IMR-90 (cell line): Measurements from ENCODE around the gene POU2F1. TPM values are rescaled to one million over a fixed set of nuclear protein-coding genes. Genes with fewer than 3 reads are reported as not detected.

Experiments
- ATAC-seq: fragments of 200-7000 bp; cut with Tn5 transposase; 2 replicates; pipeline ENCODE4 v1.9.1; 2020; ENCODE audit warnings: low read depth, mild to moderate bottlenecking, moderate library complexity
- BruUV-seq: library from RNA; stranded (reverse); fragments of 400-500 nt; replicated peaks from 2 replicates; lab custom pipeline; 2021; lab: Mats Ljungman, UMichigan
- CTCF ChIA-PET: fragments of 300-600 bp; formaldehyde crosslinking; extraction: SDS; loops from one replicate; lab custom pipeline; 2021; ENCODE audit warnings: antibody characterized with exemption; lab: Yijun Ruan, JAX
- POLR2A ChIA-PET: fragments of 300-600 bp; sonication (Branson Sonifier 250); formaldehyde crosslinking; loops from one replicate; lab custom pipeline; 2022; ENCODE audit warnings: antibody characterized with exemption; ENCODE audit not compliant: unreplicated experiment; lab: Charles Lee
- DNase-seq: peaks from one replicate; pipeline ENCODE4 v3.0.0; 2013
- H2AFZ ChIP-seq: replicated peaks from 2 replicates; pipeline ENCODE3; 2013; ENCODE audit warnings: low read length, mild to moderate bottlenecking; ENCODE audit not compliant: poor library complexity
- H2AK5ac ChIP-seq: 2 replicates; pipeline ENCODE4 v1.6.1; 2013; ENCODE audit warnings: low read depth, low read length, inconsistent platforms
- H2AK9ac ChIP-seq: replicated peaks from 2 replicates; pipeline ENCODE3; 2013; ENCODE audit warnings: mild to moderate bottlenecking, low read depth, low read length, moderate library complexity; ENCODE audit not compliant: poor library complexity
- H2BK120ac ChIP-seq: 2 replicates; pipeline ENCODE4 v1.6.1; 2013; ENCODE audit warnings: low read depth, low read length, inconsistent platforms
- H2BK15ac ChIP-seq: 3 replicates; pipeline ENCODE4 v1.6.1; 2013; ENCODE audit warnings: low read depth, low read length, inconsistent platforms
- H2BK20ac ChIP-seq: 2 replicates; pipeline ENCODE4 v1.6.1; 2013; ENCODE audit warnings: low read depth, mild to moderate bottlenecking, inconsistent platforms, low read length, moderate library complexity
- H2BK5ac ChIP-seq: 2 replicates; pipeline ENCODE4 v1.6.1; 2013; ENCODE audit warnings: mild to moderate bottlenecking, low read depth, low read length, inconsistent platforms; ENCODE audit not compliant: poor library complexity, severe bottlenecking
- H3K14ac ChIP-seq: replicated peaks from 2 replicates; pipeline ENCODE4 v1.6.1; 2013; ENCODE audit warnings: low read depth, low read length, inconsistent platforms
- H3K18ac ChIP-seq: 2 replicates; pipeline ENCODE4 v1.6.1; 2013; ENCODE audit warnings: low read depth, low read length, control low read depth
- H3K23ac ChIP-seq: 2 replicates; pipeline ENCODE4 v1.6.1; 2013; ENCODE audit warnings: low read depth, low read length, inconsistent platforms
- H3K27ac ChIP-seq: 2 replicates; pipeline ENCODE4 v1.5.1; 2013; ENCODE audit warnings: mild to moderate bottlenecking, control low read depth, low read length; ENCODE audit not compliant: insufficient read depth
- H3K27me3 ChIP-seq: 2 replicates; pipeline ENCODE4 v1.6.1; 2013; ENCODE audit warnings: low read length; ENCODE audit not compliant: control insufficient read depth, insufficient read depth
- H3K36me3 ChIP-seq: 2 replicates; pipeline ENCODE4 v1.6.1; 2013; ENCODE audit warnings: low read length, mixed read lengths; ENCODE audit not compliant: control insufficient read depth, insufficient read depth
- H3K4ac ChIP-seq: 2 replicates; pipeline ENCODE4 v1.6.1; 2013; ENCODE audit warnings: low read depth, low read length, inconsistent platforms
- H3K4me1 ChIP-seq: 2 replicates; pipeline ENCODE4 v1.6.1; 2013; ENCODE audit warnings: low read length, mixed read lengths; ENCODE audit not compliant: control insufficient read depth, insufficient read depth
- H3K4me2 ChIP-seq: 2 replicates; pipeline ENCODE4 v1.6.1; 2013; ENCODE audit warnings: low read depth, mild to moderate bottlenecking, control low read depth, low read length, moderate library complexity
- H3K4me3 ChIP-seq: 2 replicates; pipeline ENCODE4 v1.5.1; 2013; ENCODE audit warnings: low read depth, mild to moderate bottlenecking, control low read depth, low read length, moderate library complexity; ENCODE audit not compliant: insufficient read depth
- H3K56ac ChIP-seq: 2 replicates; pipeline ENCODE4 v1.6.1; 2013; ENCODE audit warnings: low read length, inconsistent platforms; ENCODE audit not compliant: insufficient read depth; ENCODE audit errors: extremely low read depth
- H3K79me1 ChIP-seq, 2 experiments: 2 replicates each; pipeline ENCODE4 v1.6.1; 2013; ENCODE audit warnings: low read length in 2 of 2, inconsistent platforms in 1 of 2, low read depth in 1 of 2
- H3K9ac ChIP-seq: 2 replicates; pipeline ENCODE4 v1.6.1; 2013; ENCODE audit warnings: low read depth, low read length, control low read depth
- H3K9me1 ChIP-seq: 2 replicates; pipeline ENCODE4 v1.6.1; 2013; ENCODE audit warnings: low read length, inconsistent platforms; ENCODE audit not compliant: insufficient read depth
- H3K9me3 ChIP-seq: 2 replicates; pipeline ENCODE4 v1.6.1; 2013; ENCODE audit warnings: low read length; ENCODE audit not compliant: control insufficient read depth, insufficient read depth
- H4K20me1 ChIP-seq: 2 replicates; pipeline ENCODE4 v1.6.1; 2013; ENCODE audit warnings: low read length, inconsistent platforms; ENCODE audit not compliant: insufficient read depth
- H4K5ac ChIP-seq: 2 replicates; pipeline ENCODE4 v1.6.1; 2013; ENCODE audit warnings: mild to moderate bottlenecking, low read depth, low read length, control low read depth
- H4K8ac ChIP-seq, 2 experiments: 2 replicates each; pipeline ENCODE4 v1.6.1; 2013; ENCODE audit warnings: low read depth in 2 of 2, low read length in 2 of 2, control low read depth in 1 of 2, inconsistent platforms in 1 of 2
- H4K91ac ChIP-seq: 2 replicates; pipeline ENCODE4 v1.6.1; 2013; ENCODE audit warnings: low read depth, low read length, inconsistent platforms; ENCODE audit not compliant: insufficient read depth
- POLR2A ChIP-seq: IDR thresholded peaks from 2 replicates; pipeline ENCODE4 v1.6.1; 2012; ENCODE audit warnings: mild to moderate bottlenecking, low read depth, low read length
- WGBS, 2 experiments: methylation state at CpG; one replicate each; pipeline versions ENCODE4 v1.1.5 to v1.1.7; 2013; ENCODE audit warnings: missing lambda C conversion rate in 2 of 2; ENCODE audit not compliant: insufficient read length in 1 of 2; ENCODE audit errors: extremely low coverage in 2 of 2; 5-methylcytosine and 5-hydroxymethylcytosine counted together
- dilution Hi-C: fragments of 300-500 bp; cut with HindIII; formaldehyde crosslinking; loops from one replicate; pipeline ENCODE4 v1.14.3; 2018; ENCODE audit warnings: low sequenced_read_pairs; ENCODE audit not compliant: unreplicated experiment
- in situ Hi-C: fragments of 300-500 bp; cut with MboI; formaldehyde crosslinking; loops from 3 replicates; pipeline ENCODE4 v1.14.3; 2019; ENCODE audit warnings: low sequenced_read_pairs, inconsistent platforms, mixed read lengths
- intact Hi-C: fragments of 100-400 bp; cut with micrococcal nuclease; formaldehyde crosslinking; loops from 2 replicates; pipeline ENCODE4 v1.10.0; 2022
- polyA plus RNA-seq, 3 experiments: library from polyadenylated mRNA; depleted of rRNA; stranded (reverse); fragments of >200 nt; gene quantifications; 2 replicates each; pipeline ENCODE4 v1.2.3, GENCODE V29; 2012; ENCODE audit warnings: low replicate concordance in 1 of 3
- total RNA-seq: library from RNA; depleted of rRNA; stranded (reverse); fragments of >200 nt; gene quantifications from 2 replicates; pipeline ENCODE4 v1.2.3, GENCODE V29; 2012

Gene POU2F1
- total and polyA plus RNA-seq, 2 of the 4 experiments (the other 2 are of a cell fraction), result 1.2 to 3.4 TPM

DNA sequence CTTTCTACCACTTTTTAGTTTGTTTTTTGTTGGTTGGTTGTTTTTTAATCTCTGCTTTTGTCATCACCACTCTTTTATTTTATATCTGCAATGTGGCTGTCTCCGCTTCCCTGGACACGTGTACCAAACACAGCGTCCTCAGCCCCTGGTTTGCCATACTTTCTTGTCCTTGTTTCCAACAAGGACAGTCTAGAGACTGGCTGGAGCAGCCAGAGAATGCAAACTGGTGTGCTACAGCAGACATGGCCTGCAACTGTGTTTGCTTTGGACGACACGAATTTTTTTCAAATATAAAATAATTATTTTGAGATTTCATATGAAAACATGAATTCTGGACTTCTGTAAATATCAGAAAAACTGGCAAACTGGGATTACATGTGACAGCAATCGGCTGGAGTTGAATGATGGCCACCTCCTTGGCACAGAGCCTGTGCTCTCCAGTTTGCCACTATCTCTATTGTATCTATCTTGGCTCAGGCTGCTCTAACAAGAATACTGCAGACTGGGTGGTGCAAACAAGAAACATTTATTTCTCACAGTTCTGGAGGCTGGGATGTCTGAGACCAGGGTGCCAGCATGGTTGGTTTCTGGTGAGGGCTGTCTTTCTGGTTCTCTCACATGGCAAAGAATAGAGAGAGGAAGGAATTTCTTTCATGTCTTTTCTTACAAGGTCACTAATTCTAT is 34.6 kb upstream of the POU2F1 start:
- WGBS, 2 experiments, result 67% methylated on average over 3 of the region's 6 CpGs; no CpG with 5 or more reads in 1 of the 2 experiments
- no peak overlapping the region for H3K4me2 ChIP-seq
- no peak for TF ChIP-seq POLR2A
- no peaks in the 10 kb centered on the region for H3K36me3 ChIP-seq
- no peak overlapping the region for H2AK5ac ChIP-seq
- no peak overlapping the region for H2BK5ac ChIP-seq
- H2BK120ac ChIP-seq, result no peak overlapping the region
- H4K5ac ChIP-seq, result no peak overlapping the region
- in situ Hi-C loops, result no loop called here
- H2BK20ac ChIP-seq, result no peak overlapping the region
- H2AK9ac ChIP-seq, result no peak overlapping the region
- no peak overlapping the region for H2AFZ ChIP-seq
- H3K4ac ChIP-seq, result no peak overlapping the region
- H3K4me1 ChIP-seq, result no peaks in the 10 kb centered on the region
- dilution Hi-C loops, result no loop called here
- peaks cover 5% of the 10 kb centered on the region for H3K27me3 ChIP-seq
- no TSS peak for BruUV-seq
- no peak overlapping the region for H3K27ac ChIP-seq
- intact Hi-C loops, result no loop called here
- no peak for ATAC-seq
- no peak overlapping the region for H3K18ac ChIP-seq
- no peak overlapping the region for H3K9ac ChIP-seq
- no peak for DNase-seq
- no peak overlapping the region for H3K4me3 ChIP-seq
- no peak overlapping the region for H2BK15ac ChIP-seq
- ChIA-PET POLR2A (no interaction called here), CTCF (no interaction called here)
- no peaks in the 10 kb centered on the region for H3K79me1 ChIP-seq
- no peak overlapping the region for H3K14ac ChIP-seq
- no peaks in the 10 kb centered on the region for H4K20me1 ChIP-seq
- H4K91ac ChIP-seq, result no peak overlapping the region
- H3K56ac ChIP-seq, result no peak overlapping the region
- H3K23ac ChIP-seq, result no peak overlapping the region
- H4K8ac ChIP-seq, result no peak overlapping the region
- H3K9me1 ChIP-seq, result no peaks in the 10 kb centered on the region
- H3K9me3 ChIP-seq, result no peaks in the 10 kb centered on the region
